Neural cell (in vitro differentiated cells): Measurements from ENCODE around the gene GRK1. TPM values are rescaled to one million over a fixed set of nuclear protein-coding genes. Genes with fewer than 3 reads are reported as not detected.

Source experiments
- H2AFZ ChIP-seq: fragments of 200-600, 300-800 bp; sonication (generic), shearing (Covaris generic); 2 replicates; pipeline ENCODE4 v1.6.0; 2014; ENCODE audit warnings: low read depth, mild to moderate bottlenecking, antibody characterized with exemption, low read length, moderate library complexity
- H3F3A ChIP-seq: fragments of 200-600 bp; shearing (Covaris generic); 2 replicates; pipeline ENCODE4 v1.6.1; 2016; ENCODE audit warnings: mild to moderate bottlenecking, moderate library complexity, mixed read lengths, antibody characterized with exemption, low read length; ENCODE audit not compliant: insufficient read depth, poor library complexity, severe bottlenecking
- H3K27ac ChIP-seq: fragments of 200-600, 300-800 bp; sonication (generic), shearing (Covaris generic); 2 replicates; pipeline ENCODE4 v1.5.1; 2014; ENCODE audit warnings: mild to moderate bottlenecking, low read length, moderate library complexity
- H3K27me3 ChIP-seq: fragments of 300-800, 200-600 bp; sonication (generic), shearing (Covaris generic); 2 replicates; pipeline ENCODE4 v1.6.0; 2014; ENCODE audit warnings: mild to moderate bottlenecking, low read depth, low read length, moderate library complexity; ENCODE audit not compliant: insufficient read depth
- H3K36me3 ChIP-seq: fragments of 300-800, 200-600 bp; sonication (generic), shearing (Covaris generic); 2 replicates; pipeline ENCODE4 v1.5.1; 2014; ENCODE audit warnings: mild to moderate bottlenecking, antibody characterized with exemption, low read length, moderate library complexity; ENCODE audit not compliant: insufficient read depth
- H3K4me2 ChIP-seq: fragments of 300-800, 200-600 bp; sonication (generic), shearing (Covaris generic); 2 replicates; pipeline ENCODE4 v1.6.0; 2014; ENCODE audit warnings: mild to moderate bottlenecking, low read length
- H3K4me3 ChIP-seq: fragments of 300-800, 200-600 bp; sonication (generic), shearing (Covaris generic); 2 replicates; pipeline ENCODE4 v1.5.1; 2014; ENCODE audit warnings: mild to moderate bottlenecking, low read length, moderate library complexity
- H3K79me2 ChIP-seq: fragments of 200-600 bp; shearing (Covaris generic); replicated peaks from 2 replicates; pipeline ENCODE4 v1.6.0; 2014; ENCODE audit warnings: mild to moderate bottlenecking, low read length, moderate library complexity; ENCODE audit not compliant: insufficient read depth
- H3K9ac ChIP-seq: fragments of 300-800, 200-600 bp; sonication (generic), shearing (Covaris generic); 2 replicates; pipeline ENCODE4 v1.6.1; 2016; ENCODE audit warnings: mild to moderate bottlenecking, low read length, mixed read lengths
- H3K9me2 ChIP-seq: fragments of 200-600 bp; shearing (Covaris generic); 2 replicates; pipeline ENCODE4 v1.6.1; 2016; ENCODE audit warnings: mild to moderate bottlenecking, low read length, mixed read lengths; ENCODE audit not compliant: insufficient read depth
- H3K9me3 ChIP-seq: fragments of 200-600, 300-800 bp; sonication (generic), shearing (Covaris generic); 2 replicates; pipeline ENCODE4 v1.6.1; 2016; ENCODE audit warnings: mild to moderate bottlenecking, mixed run types, low read length, moderate library complexity, mixed read lengths
- H4K20me1 ChIP-seq: fragments of 200-600 bp; shearing (Covaris generic); 2 replicates; pipeline ENCODE4 v1.6.1; 2016; ENCODE audit warnings: mild to moderate bottlenecking, mixed run types; ENCODE audit not compliant: insufficient read depth
- CTCF ChIP-seq: fragments of 450-650 bp; IDR thresholded peaks from 2 replicates; pipeline ENCODE4 v1.5.1; 2014; ENCODE audit warnings: antibody characterized with exemption, mild to moderate bottlenecking, moderate library complexity; ENCODE audit not compliant: poor library complexity, severe bottlenecking
- EP300 ChIP-seq: fragments of 450-650 bp; conservative IDR thresholded peaks from 2 replicates; pipeline ENCODE4 v1.6.1; 2014; ENCODE audit warnings: antibody characterized with exemption, mild to moderate bottlenecking, moderate library complexity; ENCODE audit not compliant: poor library complexity, severe bottlenecking
- EZH2 ChIP-seq: fragments of 200-600, 300-800 bp; shearing (Covaris generic), sonication (generic); IDR thresholded peaks from 2 replicates; pipeline ENCODE4 v1.6.1; 2014; ENCODE audit warnings: antibody characterized with exemption, low read length, borderline replicate concordance, mild to moderate bottlenecking; ENCODE audit not compliant: insufficient read depth, poor library complexity, severe bottlenecking
- MXI1 ChIP-seq: fragments of 450-650 bp; conservative IDR thresholded peaks from 2 replicates; pipeline ENCODE4 v1.6.1; 2014; ENCODE audit warnings: antibody characterized with exemption, mild to moderate bottlenecking; ENCODE audit not compliant: poor library complexity, severe bottlenecking
- POLR2AphosphoS5 ChIP-seq: IDR thresholded peaks from 2 replicates; pipeline ENCODE4 v1.6.1; 2012
- RAD21 ChIP-seq: fragments of 450-650 bp; conservative IDR thresholded peaks from 2 replicates; pipeline ENCODE4 v1.6.1; 2014; ENCODE audit warnings: antibody characterized with exemption, mild to moderate bottlenecking, moderate library complexity
- REST ChIP-seq: IDR thresholded peaks from 2 replicates; pipeline ENCODE4 v1.6.1; 2012; ENCODE audit warnings: borderline replicate concordance
- SMC3 ChIP-seq: fragments of 450-650 bp; conservative IDR thresholded peaks from 2 replicates; pipeline ENCODE4 v1.6.1; 2014; ENCODE audit warnings: antibody characterized with exemption, mild to moderate bottlenecking, moderate library complexity; ENCODE audit not compliant: poor library complexity
- TAF1 ChIP-seq: IDR thresholded peaks from 2 replicates; pipeline ENCODE4 v1.6.1; 2012; ENCODE audit warnings: low read depth
- polyA plus RNA-seq: library from polyadenylated mRNA; depleted of rRNA; stranded (reverse); fragments of >200 nt; gene quantifications from 2 replicates; pipeline ENCODE4 v1.2.3, GENCODE V29; 2014

Gene GRK1
- polyA plus RNA-seq, 1 donor from 2014 or later, result 0.06 TPM

GRCh38 chr13:113730831-113731191 lies 63.8 kb downstream of the GRK1 start:
- no peaks in the 10 kb centered on the region for H3K79me2 ChIP-seq
- H4K20me1 ChIP-seq, result no peaks in the 10 kb centered on the region
- no peak overlapping the region for H3K4me3 ChIP-seq

More at GRCh38 chr13:113730831-113731191, 63.8 kb downstream of the GRK1 start:
- Histone ChIP-seq H3F3A (no peaks in the 10 kb centered on the region), H3K27ac (no peak overlapping the region), H3K9me3 (no peaks in the 10 kb centered on the region), H3K9me2 (no peaks in the 10 kb centered on the region), H2AFZ (no peak overlapping the region), H3K9ac (no peak overlapping the region), H3K4me2 (no peak overlapping the region), H3K36me3 (no peaks in the 10 kb centered on the region), H3K27me3 (no peaks in the 10 kb centered on the region)
- TF ChIP-seq TAF1, result no peak
- no peak for TF ChIP-seq REST
- TF ChIP-seq EP300, result no peak
- TF ChIP-seq CTCF, result no peak
- TF ChIP-seq RAD21, result no peak
- no peak for TF ChIP-seq SMC3
- no peak for TF ChIP-seq EZH2
- no peak for TF ChIP-seq POLR2AphosphoS5
- TF ChIP-seq MXI1, result no peak
